ENCODE data around the gene KCNJ15. TPM values are rescaled to one million over a fixed set of nuclear protein-coding genes. Genes with fewer than 3 reads are reported as not detected.

Gene KCNJ15
- total RNA-seq, 1 donor from 2014 or later, result 2.1 TPM

GRCh38 chr21:38355992-38356781 lies 99.4 kb downstream of the KCNJ15 start:
- DNase-seq, result peak; percentile 89

Other genes starting within 250 kb of the KCNJ15 start
- 8.6 TPM for gene ERG, start 241.5 kb downstream of the KCNJ15 start, total RNA-seq